GM12891 (cell line): ENCODE data around the gene PLLP.

Experiments
- DNase-seq: peaks from one replicate; pipeline ENCODE4 v3.0.0; 2011; ENCODE audit warnings: low spot score; ENCODE audit not compliant: insufficient read length
- FAIRE-seq: peaks from 2 replicates; lab custom pipeline; 2011; peaks lifted over from hg19 to GRCh38; lab: Jason Lieb, UNC
- PAX5 ChIP-seq: IDR thresholded peaks from 2 replicates; pipeline ENCODE4 v1.6.1; 2011; ENCODE audit warnings: low read length, moderate library complexity, mild to moderate bottlenecking; ENCODE audit not compliant: insufficient read depth, severe bottlenecking
- POLR2A ChIP-seq: IDR thresholded peaks from 2 replicates; pipeline ENCODE4 v1.6.1; 2011; ENCODE audit warnings: low read depth, low read length, control low read depth
- POLR2AphosphoS5 ChIP-seq: IDR thresholded peaks from 2 replicates; pipeline ENCODE4 v1.6.1; 2011; ENCODE audit warnings: low read depth, low read length, control low read depth
- POU2F2 ChIP-seq: IDR thresholded peaks from 2 replicates; pipeline ENCODE4 v1.6.1; 2011; ENCODE audit warnings: low read depth, mild to moderate bottlenecking, control low read depth, low read length, moderate library complexity
- SPI1 ChIP-seq: IDR thresholded peaks from 2 replicates; pipeline ENCODE4 v1.6.1; 2011; ENCODE audit warnings: low read depth, low read length, control low read depth
- TAF1 ChIP-seq: IDR thresholded peaks from 2 replicates; pipeline ENCODE4 v1.6.1; 2011; ENCODE audit warnings: low read depth, low read length, control low read depth

Gene PLLP

DNA sequence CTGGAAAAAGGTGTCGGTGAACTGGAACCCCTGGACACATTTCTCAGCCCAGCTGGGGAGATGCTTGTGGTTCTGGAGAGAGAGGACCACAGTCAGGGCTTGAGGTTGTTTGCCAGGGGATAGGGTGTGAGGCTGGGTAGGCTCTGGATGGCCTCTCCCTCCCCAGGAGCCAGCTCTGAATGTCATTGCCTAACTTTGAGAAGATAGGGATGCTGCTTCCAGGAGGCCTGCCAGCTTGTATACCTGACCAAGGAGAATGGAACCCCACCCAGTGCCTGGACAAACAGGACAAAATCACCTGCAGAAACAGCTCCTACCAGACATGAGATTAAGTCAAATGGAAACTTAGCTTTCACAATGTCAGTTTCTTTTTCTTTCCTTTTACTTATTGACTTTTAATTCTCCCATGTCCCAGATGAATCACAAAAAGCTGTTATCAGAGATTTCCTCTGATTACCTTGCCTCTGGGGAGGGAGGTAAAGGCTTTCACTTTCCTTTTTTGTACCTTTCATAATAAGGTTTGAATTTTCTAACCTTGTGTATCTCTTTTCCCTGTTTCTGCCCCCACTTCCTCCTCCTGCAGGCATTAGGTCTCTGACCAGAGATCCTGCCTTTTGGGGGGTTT, 29.8 kb upstream of the PLLP start:
- FAIRE-seq = peak; percentile 69
- no peak for DNase-seq

DNA sequence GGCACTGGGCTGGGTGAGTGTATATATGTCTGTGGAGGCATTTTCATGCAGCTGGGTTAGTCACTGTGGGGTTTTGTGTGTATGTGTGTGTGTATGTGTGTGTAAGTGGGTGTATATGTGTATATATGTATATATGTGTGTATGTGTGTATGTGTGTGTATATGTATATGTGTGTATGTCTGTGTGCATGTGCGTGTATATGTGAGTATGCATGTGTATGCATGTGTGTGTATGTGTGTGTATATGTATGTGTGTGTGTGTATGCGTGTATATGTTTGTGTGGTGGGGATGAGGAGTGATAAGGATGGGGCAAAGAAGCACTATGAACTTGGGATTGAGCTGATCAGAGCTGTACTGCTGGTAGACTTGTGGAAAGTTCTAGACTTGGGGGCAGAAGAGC, 29.0 kb upstream of the PLLP start:
- TF ChIP-seq TAF1 (no peak), SPI1 (no peak), POU2F2 (no peak), POLR2A (no peak), POLR2AphosphoS5 (no peak), PAX5 (no peak)
- DNase-seq (no peak), FAIRE-seq (peak; percentile 91)

More for the DNA sequence above, 29.8 kb upstream of the PLLP start:
- TF ChIP-seq PAX5 (no peak), SPI1 (peak; percentile 54), TAF1 (no peak)

DNA sequence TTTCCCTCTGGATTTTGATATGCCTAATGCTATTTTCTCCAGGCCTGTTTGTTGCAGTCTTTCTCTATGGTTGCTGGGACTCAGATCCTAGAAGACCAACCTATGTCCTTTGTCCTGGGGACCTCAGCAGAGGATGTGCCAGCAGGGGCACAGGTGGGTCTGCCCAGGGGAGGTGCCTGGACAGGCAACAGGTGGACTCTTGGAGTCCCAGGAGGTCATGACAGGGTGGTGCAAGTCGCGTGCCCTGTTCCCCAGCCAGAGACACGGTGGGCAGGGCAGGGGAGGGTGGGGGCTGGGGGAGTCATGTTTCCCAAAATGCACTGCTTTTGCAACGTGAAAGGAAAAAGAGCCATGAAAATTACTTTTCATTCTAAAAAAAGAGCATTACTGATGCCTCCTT, 26.3 kb upstream of the PLLP start:
- TF ChIP-seq POU2F2 (no peak), TAF1 (no peak), PAX5 (no peak), POLR2A (no peak), SPI1 (no peak), POLR2AphosphoS5 (no peak)
- DNase-seq (no peak), FAIRE-seq (no peak)

DNA sequence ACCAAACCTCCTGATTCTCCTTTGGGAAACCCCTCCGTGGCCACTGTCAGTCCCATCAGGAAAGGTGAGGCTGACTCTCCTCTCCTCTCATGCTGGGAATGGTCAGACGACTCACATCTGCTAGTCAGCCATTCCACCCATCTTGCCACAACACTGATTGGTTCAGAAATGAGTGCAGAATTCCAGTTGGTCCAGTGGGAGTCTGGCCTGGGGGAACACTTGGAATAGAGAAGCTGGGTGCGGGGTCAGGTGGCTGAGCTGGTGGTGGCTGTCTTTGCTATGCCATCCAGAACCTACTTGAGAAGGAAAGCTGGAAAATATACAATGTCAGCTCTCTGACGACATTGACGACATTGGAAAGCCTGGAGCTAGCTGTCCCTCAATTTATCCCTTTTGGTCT, 23.6 kb upstream of the PLLP start:
- DNase-seq (no peak), FAIRE-seq (no peak)
- TF ChIP-seq TAF1 = no peak
- no peak for TF ChIP-seq SPI1
- no peak for TF ChIP-seq PAX5
- TF ChIP-seq POLR2AphosphoS5 = no peak
- no peak for TF ChIP-seq POLR2A
- no peak for TF ChIP-seq POU2F2

DNA sequence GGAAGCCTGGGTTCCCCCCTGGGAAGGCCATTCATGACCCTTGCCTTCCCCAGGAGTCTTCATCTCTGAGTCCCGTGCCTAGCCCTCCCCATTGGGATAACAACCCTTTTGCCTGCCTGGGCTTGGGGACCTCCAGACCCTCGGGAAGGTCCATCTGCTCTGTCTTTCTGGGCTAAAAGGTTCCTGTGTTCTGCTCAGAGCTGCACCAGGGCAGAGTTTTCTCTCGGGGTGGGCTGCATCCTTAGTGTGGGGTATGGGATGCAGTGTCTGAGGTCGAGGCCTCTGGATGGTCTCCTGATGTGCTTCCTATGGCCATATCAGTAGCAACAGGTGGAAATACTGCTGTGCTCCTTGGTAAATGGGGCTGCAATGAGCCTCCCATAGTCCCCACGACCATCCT, 22.9 kb upstream of the PLLP start:
- no peak for FAIRE-seq
- no peak for DNase-seq
- TF ChIP-seq PAX5 (no peak), POLR2AphosphoS5 (no peak), TAF1 (no peak), SPI1 (no peak)

DNA sequence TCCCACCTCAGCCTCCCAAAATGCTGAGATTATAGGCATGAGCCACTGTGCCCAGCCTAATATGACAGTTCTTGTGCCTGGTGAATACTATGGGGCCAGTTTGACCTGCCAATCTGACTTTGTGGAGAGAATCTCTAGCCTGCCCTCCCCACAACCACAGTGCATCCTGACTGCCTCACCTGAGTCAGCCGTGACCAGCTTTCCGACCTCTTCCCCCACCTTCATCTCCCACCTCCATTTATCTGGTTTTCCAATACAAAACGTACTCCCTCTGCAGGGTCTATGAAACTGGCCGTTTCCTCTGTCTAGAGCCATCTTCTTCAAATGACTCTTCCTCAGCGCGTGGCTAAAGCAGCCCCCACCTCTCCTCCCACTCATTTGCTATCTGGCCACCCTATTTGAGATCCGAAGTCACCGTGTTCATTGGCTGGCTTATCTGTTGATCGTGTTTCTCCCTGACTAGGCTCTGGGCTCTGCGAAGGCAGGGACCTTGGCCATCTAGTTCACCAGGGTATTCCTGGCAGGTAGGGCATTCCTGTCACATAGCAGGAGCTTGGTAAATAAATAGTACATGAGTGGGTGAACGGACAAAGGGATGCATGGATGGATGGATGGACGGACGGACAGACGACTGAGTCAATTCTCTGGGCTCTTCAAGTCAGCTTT, 22.3 kb upstream of the PLLP start:
- no peak for DNase-seq
- TF ChIP-seq POLR2A = no peak
- no peak for TF ChIP-seq POU2F2
- TF ChIP-seq SPI1 = no peak
- TF ChIP-seq TAF1 = no peak
- no peak for TF ChIP-seq PAX5
- no peak for TF ChIP-seq POLR2AphosphoS5
- no peak for FAIRE-seq

DNA sequence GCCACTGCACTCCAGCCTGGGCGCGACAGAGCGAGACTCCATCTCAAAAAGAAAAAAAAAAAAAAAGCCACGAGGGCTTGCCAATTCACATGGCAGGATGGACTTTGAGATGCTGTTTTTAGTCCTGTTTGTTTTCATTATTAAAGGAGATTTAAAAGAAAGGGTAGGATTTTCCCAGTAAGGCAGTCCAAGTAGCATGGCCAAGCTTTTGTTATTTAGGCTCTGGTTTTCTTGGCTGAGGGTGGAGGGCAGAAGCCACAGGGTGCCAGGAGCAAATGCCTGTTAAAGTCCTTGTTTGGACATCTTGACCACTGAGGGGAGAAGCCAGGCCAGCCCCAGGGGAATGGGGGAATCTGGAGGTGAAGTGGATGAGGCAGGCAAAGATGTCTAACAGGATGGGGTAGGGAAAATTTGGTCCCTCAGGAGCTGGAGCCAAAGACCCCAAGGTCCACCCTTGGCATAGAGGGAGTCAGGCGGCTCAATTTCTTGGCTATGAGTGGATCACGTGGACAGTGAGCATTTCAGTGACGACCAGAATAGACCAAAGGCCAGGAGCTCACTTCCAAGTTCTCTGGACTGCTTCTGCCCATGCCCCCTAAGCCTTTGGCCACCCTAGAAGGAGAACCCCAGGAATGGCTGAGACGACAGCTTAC, 20.8 kb upstream of the PLLP start:
- TF ChIP-seq SPI1 = no peak
- no peak for TF ChIP-seq POU2F2
- FAIRE-seq = no peak
- DNase-seq = no peak

DNA sequence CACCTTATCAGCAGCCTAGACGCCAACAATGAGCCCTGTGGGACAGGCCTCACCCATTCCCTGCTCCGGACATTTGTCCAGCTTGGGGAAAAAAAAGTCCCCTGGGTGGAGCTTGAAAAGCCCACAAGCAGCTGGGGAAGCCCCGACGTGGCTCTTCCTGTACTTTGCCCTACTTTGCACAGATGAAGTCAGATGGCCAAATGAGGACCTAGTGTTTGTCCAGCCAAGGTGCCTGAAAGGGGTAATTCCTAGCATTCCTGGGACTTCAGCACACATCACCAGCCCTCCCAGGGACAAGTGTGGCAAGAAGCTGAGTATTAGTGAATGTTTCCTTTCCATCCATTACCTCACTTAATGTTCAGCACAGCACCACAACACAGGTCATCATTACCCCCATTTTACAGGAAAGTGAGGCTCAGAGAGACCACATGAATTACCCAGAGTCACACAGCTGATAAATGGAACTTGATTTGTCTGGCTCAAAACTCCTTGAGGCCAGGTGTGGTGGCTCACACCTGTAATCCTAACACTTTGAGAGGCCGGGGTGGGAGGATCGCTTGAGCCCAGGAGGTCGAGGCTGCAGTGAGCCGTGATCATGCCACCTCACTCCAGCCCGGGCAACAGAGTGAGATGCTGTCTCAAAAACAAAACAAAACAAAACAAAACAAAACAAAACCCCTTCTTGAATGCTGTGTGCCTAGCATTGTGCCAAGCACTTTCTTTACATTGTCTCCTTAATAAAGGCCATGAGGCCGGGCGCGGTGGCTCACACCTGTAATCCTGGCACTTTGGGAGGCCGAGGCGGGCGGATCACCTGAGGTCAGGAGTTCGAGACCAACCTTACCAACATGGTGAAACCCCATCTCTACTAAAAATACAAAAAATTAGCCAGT, 19.9 kb upstream of the PLLP start:
- FAIRE-seq (peak; percentile 58), DNase-seq (no peak)
- TF ChIP-seq POU2F2 (no peak), POLR2AphosphoS5 (no peak), SPI1 (no peak), PAX5 (no peak), TAF1 (no peak), POLR2A (no peak)

DNA sequence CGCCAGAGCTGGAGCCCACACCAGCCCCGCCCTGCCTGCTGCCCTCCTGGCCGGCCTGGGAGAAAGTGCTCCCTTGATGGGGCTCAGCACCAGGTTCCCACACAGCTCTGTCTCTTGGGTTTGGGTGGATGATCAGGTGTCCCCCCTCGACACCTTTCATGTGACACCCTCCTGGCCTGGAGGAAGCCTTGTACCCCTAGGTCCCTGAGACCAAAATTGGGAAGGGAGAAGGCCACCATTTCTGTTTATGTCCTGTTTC, 19.4 kb upstream of the PLLP start:
- DNase-seq (no peak), FAIRE-seq (no peak)
- TF ChIP-seq POLR2A (no peak), POU2F2 (no peak), SPI1 (no peak), POLR2AphosphoS5 (no peak), PAX5 (no peak), TAF1 (no peak)
